PC-3 (cell line): Measurements from ENCODE around the gene CACNA1S. TPM values are rescaled to one million over a fixed set of nuclear protein-coding genes. Genes with fewer than 3 reads are reported as not detected.

Experiments
- ATAC-seq: fragments of 200-7000 bp; cut with Tn5 transposase; 2 replicates; pipeline ENCODE4 v1.9.1; 2020; ENCODE audit warnings: mild to moderate bottlenecking, moderate library complexity
- BruUV-seq: library from RNA; stranded (reverse); fragments of 400-500 nt; replicated peaks from 2 replicates; lab custom pipeline; 2021; lab: Mats Ljungman, UMichigan
- CTCF ChIA-PET: fragments of 300-600 bp; sonication (Branson Sonifier 250); formaldehyde crosslinking; loops from one replicate; lab custom pipeline; 2022; ENCODE audit warnings: antibody characterized with exemption; lab: Charles Lee
- POLR2A ChIA-PET: fragments of 300-600 bp; sonication (Branson Sonifier 250); formaldehyde crosslinking; loops from one replicate; lab custom pipeline; 2022; ENCODE audit warnings: antibody characterized with exemption; ENCODE audit not compliant: unreplicated experiment; lab: Charles Lee
- DNase-seq: peaks from one replicate; pipeline ENCODE4 v3.0.0-alpha.2; 2015
- H2AFZ ChIP-seq: fragments of 300-600 bp; sonication (generic); 2 replicates; pipeline ENCODE4 v1.6.0; 2016; ENCODE audit warnings: antibody characterized with exemption, low read length
- H3F3A ChIP-seq: fragments of 300-600 bp; sonication (generic); one replicate; pipeline ENCODE4 v1.6.0; 2017; ENCODE audit warnings: antibody characterized with exemption, low read length, control low read depth, mild to moderate bottlenecking; ENCODE audit not compliant: unreplicated experiment
- H3K27ac ChIP-seq: fragments of 300-600 bp; sonication (generic); 2 replicates; pipeline ENCODE4 v1.5.1; 2016; ENCODE audit warnings: mild to moderate bottlenecking, low read length
- H3K27me3 ChIP-seq: fragments of 300-600 bp; sonication (generic); 2 replicates; pipeline ENCODE4 v1.6.1; 2016; ENCODE audit warnings: low read length, mixed read lengths
- H3K36me3 ChIP-seq: fragments of 300-600 bp; sonication (generic); 2 replicates; pipeline ENCODE4 v1.6.1; 2016; ENCODE audit warnings: low read depth, mixed run types, low read length, mixed read lengths
- H3K4me1 ChIP-seq: fragments of 300-600 bp; sonication (generic); 2 replicates; pipeline ENCODE4 v1.5.1; 2016; ENCODE audit warnings: low read length; ENCODE audit not compliant: insufficient read depth
- H3K4me2 ChIP-seq: fragments of 300-600 bp; sonication (generic); 2 replicates; pipeline ENCODE4 v1.6.0; 2016; ENCODE audit warnings: low read length
- H3K4me3 ChIP-seq: fragments of 300-600 bp; sonication (generic); 2 replicates; pipeline ENCODE4 v1.5.1; 2016; ENCODE audit warnings: mild to moderate bottlenecking, low read length, mixed read lengths
- H3K79me2 ChIP-seq: fragments of 300-600 bp; sonication (generic); 2 replicates; pipeline ENCODE4 v1.6.1; 2017; ENCODE audit warnings: low read length, mixed read lengths
- H3K9ac ChIP-seq: fragments of 300-600 bp; sonication (generic); 2 replicates; pipeline ENCODE4 v1.6.0; 2016; ENCODE audit warnings: mild to moderate bottlenecking, low read length
- H3K9me2 ChIP-seq: fragments of 300-600 bp; sonication (generic); replicated peaks from 2 replicates; pipeline ENCODE4 v1.6.1; 2016; ENCODE audit warnings: mixed run types, low read length, mixed read lengths
- H3K9me3 ChIP-seq: fragments of 300-600 bp; sonication (generic); 2 replicates; pipeline ENCODE4 v1.6.1; 2016; ENCODE audit warnings: low read length, mixed read lengths
- H4K20me1 ChIP-seq: fragments of 300-600 bp; sonication (generic); 2 replicates; pipeline ENCODE4 v1.6.1; 2016; ENCODE audit warnings: low read length, mixed read lengths
- EZH2 ChIP-seq: fragments of 300-600 bp; sonication (generic); IDR thresholded peaks from one replicate; pipeline ENCODE4 v1.6.1; 2017; ENCODE audit warnings: antibody characterized with exemption, mild to moderate bottlenecking, low read length; ENCODE audit not compliant: unreplicated experiment
- EZH2phosphoT487 ChIP-seq: fragments of 300-600 bp; sonication (generic); IDR thresholded peaks from 2 replicates; pipeline ENCODE4 v1.6.1; 2018; ENCODE audit warnings: mild to moderate bottlenecking, antibody characterized with exemption, low read length, borderline replicate concordance
- intact Hi-C: fragments of 100-400 bp; cut with micrococcal nuclease; formaldehyde crosslinking; loops from 2 replicates; pipeline ENCODE4 v1.9.0; 2023
- total RNA-seq: library from RNA; depleted of rRNA; stranded (reverse); fragments of >200 nt; gene quantifications from 2 replicates; pipeline ENCODE4 v1.2.3, GENCODE V29; 2014
- TF ChIP-seq, protein P1 (sequence below): fragments of 300-600 bp; sonication (generic); conservative IDR thresholded peaks from 2 replicates; pipeline ENCODE4 v1.5.1; 2017; ENCODE audit warnings: antibody characterized with exemption, low read depth, mild to moderate bottlenecking, low read length

CACNA1S gene
- total RNA-seq, 1 experiment from 2014 or later, result not detected

DNA sequence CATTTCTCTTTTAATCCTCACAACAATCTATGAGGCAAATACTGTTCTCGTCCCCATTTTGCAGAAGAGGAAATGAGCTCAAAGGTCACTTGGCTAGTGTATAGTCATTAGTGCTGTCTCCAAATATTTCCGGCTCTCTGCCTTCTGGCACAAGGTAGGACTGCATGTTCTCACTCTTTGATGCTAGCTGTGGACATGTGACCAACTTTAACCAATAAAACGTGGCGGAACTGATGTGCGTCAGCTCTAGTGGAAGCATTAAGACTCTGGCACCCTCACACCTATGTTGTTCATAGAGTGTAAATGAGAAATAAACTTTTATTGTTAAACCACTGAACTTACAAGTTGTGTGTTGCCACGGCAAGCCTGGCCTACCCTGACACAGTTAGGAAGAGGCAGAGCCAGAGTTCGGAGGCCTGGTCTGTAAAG, 83.8 kb downstream of the CACNA1S start:
- intact Hi-C loops, result no loop called here

DNA sequence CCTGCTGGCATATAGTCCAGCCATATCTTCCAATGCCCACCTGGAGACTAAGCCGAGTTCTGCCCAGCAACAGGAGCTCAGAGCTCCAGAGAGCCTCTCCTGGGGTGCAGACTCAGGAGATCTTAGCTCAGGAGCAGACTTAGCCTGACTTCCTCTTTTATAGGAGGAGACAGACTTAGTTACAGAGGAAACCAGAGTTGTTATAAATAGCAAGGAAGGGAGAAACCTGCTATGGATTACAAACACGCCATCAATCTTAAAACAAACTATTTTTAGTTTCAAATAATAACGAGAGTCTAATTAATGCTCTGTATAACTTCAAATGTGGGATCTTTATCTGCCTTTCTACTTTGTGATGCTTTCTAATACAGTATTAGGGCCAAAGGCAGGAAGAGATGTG, 85.4 kb downstream of the CACNA1S start:
- Histone ChIP-seq H3K79me2 (no peaks in the 10 kb centered on the region), H3K9ac (no peak overlapping the region), H3K4me3 (no peak overlapping the region), H3K36me3 (no peaks in the 10 kb centered on the region), H3K9me3 (no peaks in the 10 kb centered on the region), H3K9me2 (no peaks in the 10 kb centered on the region), H3F3A (no peaks in the 10 kb centered on the region), H3K27me3 (peaks cover 89% of the 10 kb centered on the region), H2AFZ (no peak overlapping the region), H3K27ac (no peak overlapping the region), H3K4me2 (no peak overlapping the region), H3K4me1 (no peaks in the 10 kb centered on the region), H4K20me1 (no peaks in the 10 kb centered on the region)
- POLR2A ChIA-PET, result no interaction called here
- DNase-seq, result no peak
- CTCF ChIA-PET, result interaction anchor here (0.6 kb wide), 2 partner anchors 184 to 312 kb away, joined by 3 to 5 read pairs; no protein-coding TSS in a partner anchor
- TF ChIP-seq EZH2phosphoT487, result no peak
- TF ChIP-seq, protein P1, sequence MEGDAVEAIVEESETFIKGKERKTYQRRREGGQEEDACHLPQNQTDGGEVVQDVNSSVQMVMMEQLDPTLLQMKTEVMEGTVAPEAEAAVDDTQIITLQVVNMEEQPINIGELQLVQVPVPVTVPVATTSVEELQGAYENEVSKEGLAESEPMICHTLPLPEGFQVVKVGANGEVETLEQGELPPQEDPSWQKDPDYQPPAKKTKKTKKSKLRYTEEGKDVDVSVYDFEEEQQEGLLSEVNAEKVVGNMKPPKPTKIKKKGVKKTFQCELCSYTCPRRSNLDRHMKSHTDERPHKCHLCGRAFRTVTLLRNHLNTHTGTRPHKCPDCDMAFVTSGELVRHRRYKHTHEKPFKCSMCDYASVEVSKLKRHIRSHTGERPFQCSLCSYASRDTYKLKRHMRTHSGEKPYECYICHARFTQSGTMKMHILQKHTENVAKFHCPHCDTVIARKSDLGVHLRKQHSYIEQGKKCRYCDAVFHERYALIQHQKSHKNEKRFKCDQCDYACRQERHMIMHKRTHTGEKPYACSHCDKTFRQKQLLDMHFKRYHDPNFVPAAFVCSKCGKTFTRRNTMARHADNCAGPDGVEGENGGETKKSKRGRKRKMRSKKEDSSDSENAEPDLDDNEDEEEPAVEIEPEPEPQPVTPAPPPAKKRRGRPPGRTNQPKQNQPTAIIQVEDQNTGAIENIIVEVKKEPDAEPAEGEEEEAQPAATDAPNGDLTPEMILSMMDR, result no peak
- no peak for TF ChIP-seq EZH2
- no peak for ATAC-seq
- no TSS peak for BruUV-seq
- intact Hi-C loops, result no loop called here

More for the DNA sequence above, 83.8 kb downstream of the CACNA1S start:
- ChIA-PET POLR2A (no interaction called here), CTCF (interaction anchor here (0.8 kb wide), 1 partner anchor 13 kb away, joined by 7 read pairs; no protein-coding TSS in a partner anchor)
- H3K4me3 ChIP-seq, result no peak overlapping the region
- H3K27me3 ChIP-seq, result peaks cover 89% of the 10 kb centered on the region
- no peaks in the 10 kb centered on the region for H4K20me1 ChIP-seq
- H3K36me3 ChIP-seq, result no peaks in the 10 kb centered on the region
- H3K27ac ChIP-seq, result no peak overlapping the region
- no peaks in the 10 kb centered on the region for H3K4me1 ChIP-seq
- H3K9me3 ChIP-seq, result no peaks in the 10 kb centered on the region
- H2AFZ ChIP-seq, result no peak overlapping the region
- BruUV-seq, result no TSS peak
- H3K9ac ChIP-seq, result no peak overlapping the region
- TF ChIP-seq, protein P1, result no peak
- TF ChIP-seq EZH2phosphoT487, result no peak
- TF ChIP-seq EZH2, result no peak
- H3F3A ChIP-seq, result no peaks in the 10 kb centered on the region
- H3K79me2 ChIP-seq, result no peaks in the 10 kb centered on the region
- ATAC-seq (no peak), DNase-seq (no peak)
- H3K9me2 ChIP-seq, result no peaks in the 10 kb centered on the region
- H3K4me2 ChIP-seq, result no peak overlapping the region

DNA sequence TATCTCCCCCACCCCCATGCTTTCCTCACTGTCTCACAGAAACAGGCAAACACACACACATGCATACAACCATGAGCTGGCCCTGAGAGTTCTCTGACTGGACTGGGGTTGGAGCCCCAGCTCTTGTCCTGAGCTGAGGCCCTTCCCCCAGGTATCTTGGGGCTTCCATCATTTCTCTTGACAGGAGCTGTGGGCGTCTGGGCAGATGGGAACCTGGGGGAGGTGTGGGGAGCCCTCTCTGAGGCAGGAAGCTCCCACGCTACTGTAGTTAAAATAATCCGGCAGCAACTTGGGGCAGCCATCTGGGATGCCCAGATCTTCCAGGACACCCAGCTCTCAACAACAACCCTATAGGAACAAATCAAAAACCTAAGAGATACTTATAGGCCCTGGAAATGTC, 86.0 kb downstream of the CACNA1S start:
- H3K4me2 ChIP-seq, result no peak overlapping the region

More for the DNA sequence above, 86.0 kb downstream of the CACNA1S start:
- Histone ChIP-seq H3K4me3 (no peak overlapping the region), H3K4me1 (no peaks in the 10 kb centered on the region), H2AFZ (no peak overlapping the region), H3K9me2 (no peaks in the 10 kb centered on the region), H3F3A (no peaks in the 10 kb centered on the region), H4K20me1 (no peaks in the 10 kb centered on the region), H3K27ac (no peak overlapping the region), H3K27me3 (peaks cover 83% of the 10 kb centered on the region), H3K9me3 (no peaks in the 10 kb centered on the region), H3K79me2 (no peaks in the 10 kb centered on the region), H3K9ac (no peak overlapping the region), H3K36me3 (no peaks in the 10 kb centered on the region)
- POLR2A ChIA-PET, result interaction anchor here (0.5 kb wide), 1 partner anchor 54 kb away, joined by 3 read pairs; no protein-coding TSS in a partner anchor
- TF ChIP-seq, protein P1, result no peak
- TF ChIP-seq EZH2phosphoT487 (no peak), EZH2 (no peak)
- ATAC-seq (no peak), DNase-seq (no peak)
- no TSS peak for BruUV-seq
- intact Hi-C loops, result no loop called here
- CTCF ChIA-PET, result interaction anchor here (0.6 to 1.0 kb wide), 3 partner anchors 16 to 311 kb away, joined by 3 to 5 read pairs (median 3); no protein-coding TSS in a partner anchor
